B cell (primary cell): ENCODE measurements around the gene TCF7L2.

Source experiments
- EZH2 ChIP-seq: IDR thresholded peaks from 2 replicates; pipeline ENCODE4 v1.6.1; 2012; ENCODE audit warnings: borderline replicate concordance, low read depth, mild to moderate bottlenecking, moderate library complexity, low read length; ENCODE audit not compliant: insufficient read depth, poor library complexity, severe bottlenecking
- TF ChIP-seq, protein P1 (sequence below): fragments of 200-600 bp; IDR thresholded peaks from one replicate; pipeline ENCODE4 v1.8.0; 2022; ENCODE audit warnings: antibody characterized with exemption, mild to moderate bottlenecking

DNA sequence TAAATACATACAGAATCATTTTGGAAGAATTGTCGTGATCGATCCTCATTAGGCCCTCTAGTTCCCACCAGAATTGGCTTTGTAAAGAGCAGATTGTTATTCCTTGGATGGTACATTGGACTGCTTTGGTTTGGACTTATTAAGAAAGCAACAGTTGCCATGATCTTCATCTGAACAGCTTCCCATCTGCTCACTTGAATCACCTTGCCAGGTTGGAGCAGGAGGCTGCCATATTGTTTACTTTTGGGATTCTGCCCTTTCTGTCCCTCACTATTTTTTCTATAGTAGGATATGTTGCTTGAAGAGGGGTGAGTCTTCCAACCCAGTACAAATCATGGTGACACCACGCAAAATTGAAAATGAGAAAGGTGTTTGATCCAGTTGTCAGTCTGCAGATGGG lies 199.6 kb downstream of the TCF7L2 start:
- TF ChIP-seq, protein P1, sequence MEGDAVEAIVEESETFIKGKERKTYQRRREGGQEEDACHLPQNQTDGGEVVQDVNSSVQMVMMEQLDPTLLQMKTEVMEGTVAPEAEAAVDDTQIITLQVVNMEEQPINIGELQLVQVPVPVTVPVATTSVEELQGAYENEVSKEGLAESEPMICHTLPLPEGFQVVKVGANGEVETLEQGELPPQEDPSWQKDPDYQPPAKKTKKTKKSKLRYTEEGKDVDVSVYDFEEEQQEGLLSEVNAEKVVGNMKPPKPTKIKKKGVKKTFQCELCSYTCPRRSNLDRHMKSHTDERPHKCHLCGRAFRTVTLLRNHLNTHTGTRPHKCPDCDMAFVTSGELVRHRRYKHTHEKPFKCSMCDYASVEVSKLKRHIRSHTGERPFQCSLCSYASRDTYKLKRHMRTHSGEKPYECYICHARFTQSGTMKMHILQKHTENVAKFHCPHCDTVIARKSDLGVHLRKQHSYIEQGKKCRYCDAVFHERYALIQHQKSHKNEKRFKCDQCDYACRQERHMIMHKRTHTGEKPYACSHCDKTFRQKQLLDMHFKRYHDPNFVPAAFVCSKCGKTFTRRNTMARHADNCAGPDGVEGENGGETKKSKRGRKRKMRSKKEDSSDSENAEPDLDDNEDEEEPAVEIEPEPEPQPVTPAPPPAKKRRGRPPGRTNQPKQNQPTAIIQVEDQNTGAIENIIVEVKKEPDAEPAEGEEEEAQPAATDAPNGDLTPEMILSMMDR = no peak
- TF ChIP-seq EZH2 = no peak
